B cell (primary cell): ENCODE data around the gene C1QBP. TPM values are rescaled to one million over a fixed set of nuclear protein-coding genes. Genes with fewer than 3 reads are reported as not detected.

ENCODE experiments used
- ATAC-seq: fragments of 200-7000 bp; cut with Tn5 transposase; one replicate; pipeline ENCODE4 v1.10.0; 2021; ENCODE audit warnings: low read depth, mild to moderate bottlenecking, moderate number of reproducible peaks, moderate library complexity
- CTCF ChIA-PET: fragments of 350-600 bp; sonication (Branson Sonifier 250); formaldehyde crosslinking; loops from one replicate; lab custom pipeline; 2021; ENCODE audit warnings: antibody characterized with exemption, inconsistent platforms; lab: Charles Lee
- POLR2A ChIA-PET: fragments of 350-600 bp; sonication (Branson Sonifier 250); formaldehyde crosslinking; loops from one replicate; lab custom pipeline; 2021; ENCODE audit warnings: antibody characterized with exemption; lab: Charles Lee
- DNase-seq: peaks from one replicate; pipeline ENCODE4 v3.0.0; 2013
- H2AFZ ChIP-seq: 2 replicates; pipeline ENCODE4 v1.6.1; 2012; ENCODE audit warnings: mild to moderate bottlenecking, low read depth, low read length; ENCODE audit not compliant: insufficient read depth, poor library complexity, severe bottlenecking
- H3K27ac ChIP-seq, 2 donors: 1 replicate in 1 of 2; 2 replicates in 1 of 2; pipeline ENCODE4 v1.5.1; 2012 to 2013; ENCODE audit warnings: low read length in 2 of 2, mild to moderate bottlenecking in 2 of 2, moderate library complexity in 1 of 2
- H3K27me3 ChIP-seq, 4 experiments: fragments of 200-600 bp in 1 of 4; sonication (generic) in 1 of 4; replicated peaks in 1 of 4; 1 replicate in 2 of 4; 2 replicates in 2 of 4; pipeline versions ENCODE4 v1.6.1 to v1.7.0; 2013 to 2016; ENCODE audit warnings: low read length in 3 of 4, mild to moderate bottlenecking in 2 of 4, mixed read lengths in 1 of 4, moderate library complexity in 1 of 4; ENCODE audit not compliant: insufficient read depth in 4 of 4, control insufficient read depth in 3 of 4; ENCODE audit errors: control extremely low read depth in 1 of 4
- H3K36me3 ChIP-seq, 2 experiments: replicated peaks in 1 of 2; 1 replicate in 1 of 2; 2 replicates in 1 of 2; pipeline versions ENCODE4 v1.6.1 to v1.7.1; 2013; ENCODE audit warnings: low read length in 1 of 2; ENCODE audit not compliant: insufficient read depth in 2 of 2, control insufficient read depth in 1 of 2; ENCODE audit errors: control extremely low read depth in 1 of 2, extremely low read depth in 1 of 2
- H3K4me1 ChIP-seq, 2 donors: fragments of 200-600 bp in 1 of 2; sonication (generic) in 1 of 2; 1 replicate in 1 of 2; 2 replicates in 1 of 2; pipeline versions ENCODE4 v1.5.1 to v1.6.1; 2013 to 2017; ENCODE audit warnings: low read length in 2 of 2; ENCODE audit not compliant: control insufficient read depth in 2 of 2, insufficient read depth in 2 of 2
- H3K4me2 ChIP-seq: replicated peaks from 2 replicates; pipeline ENCODE3; 2012; ENCODE audit warnings: mild to moderate bottlenecking, low read depth, low read length; ENCODE audit not compliant: poor library complexity, severe bottlenecking
- H3K4me3 ChIP-seq, 5 experiments: fragments of 200-600 bp in 1 of 5; sonication (generic) in 1 of 5; 1 replicate in 3 of 5; 2 replicates in 2 of 5; pipeline versions ENCODE4 v1.5.1 to v1.7.0; 2011 to 2016; ENCODE audit warnings: low read length in 4 of 5, mild to moderate bottlenecking in 4 of 5, low read depth in 2 of 5, control low read depth in 1 of 5, moderate library complexity in 1 of 5; ENCODE audit not compliant: insufficient read depth in 1 of 5; ENCODE audit errors: control extremely low read depth in 1 of 5, extremely low read depth in 1 of 5
- H3K79me2 ChIP-seq: fragments of 200-600 bp; sonication (generic); one replicate; pipeline ENCODE4 v1.6.0; 2016; ENCODE audit warnings: low read length; ENCODE audit not compliant: control insufficient read depth, insufficient read depth
- H3K9ac ChIP-seq: fragments of 200-600 bp; sonication (generic); 2 replicates; pipeline ENCODE4 v1.6.1; 2017; ENCODE audit warnings: mild to moderate bottlenecking, low read length, moderate library complexity
- H3K9me3 ChIP-seq, 3 donors: one replicate each; pipeline versions ENCODE4 v1.6.1 to v1.7.1; 2013; ENCODE audit warnings: low read length in 2 of 3; ENCODE audit not compliant: control insufficient read depth in 2 of 3, insufficient read depth in 1 of 3; ENCODE audit errors: control extremely low read depth in 1 of 3
- H4K20me1 ChIP-seq: 2 replicates; pipeline ENCODE4 v1.6.0; 2012; ENCODE audit warnings: mild to moderate bottlenecking, low read length; ENCODE audit not compliant: insufficient read depth, control insufficient read depth, poor library complexity, severe bottlenecking
- H3K27ac Mint-ChIP-seq: one replicate; pipeline ENCODE4 v1.8.0; 2021; ENCODE audit warnings: mixed read lengths
- H3K27me3 Mint-ChIP-seq: one replicate; pipeline ENCODE4 v1.8.0; 2021; ENCODE audit warnings: mixed read lengths
- H3K4me1 Mint-ChIP-seq: one replicate; pipeline ENCODE4 v1.8.0; 2021; ENCODE audit warnings: mixed read lengths
- H3K4me3 Mint-ChIP-seq: one replicate; pipeline ENCODE4 v1.8.0; 2021; ENCODE audit warnings: mixed read lengths
- H3K9me3 Mint-ChIP-seq: one replicate; pipeline ENCODE4 v1.8.0; 2022; ENCODE audit warnings: mixed read lengths; ENCODE audit not compliant: insufficient read depth
- EZH2 ChIP-seq: IDR thresholded peaks from 2 replicates; pipeline ENCODE4 v1.6.1; 2012; ENCODE audit warnings: borderline replicate concordance, low read depth, mild to moderate bottlenecking, moderate library complexity, low read length; ENCODE audit not compliant: insufficient read depth, poor library complexity, severe bottlenecking
- WGBS: methylation state at CpG from one replicate; pipeline ENCODE4 v1.1.5; 2013; ENCODE audit warnings: missing lambda C conversion rate; ENCODE audit not compliant: insufficient coverage; 5-methylcytosine and 5-hydroxymethylcytosine counted together
- intact Hi-C: fragments of 100-400 bp; cut with micrococcal nuclease; formaldehyde crosslinking; loops from one replicate; pipeline ENCODE4 v1.10.0; 2022
- polyA plus RNA-seq: library from polyadenylated mRNA; depleted of rRNA; stranded (reverse); fragments of >200 nt; gene quantifications from 2 replicates; pipeline ENCODE4 v1.2.3, GENCODE V29; 2012
- total RNA-seq, 2 donors: library from RNA; stranded (reverse); fragments of 120-200 nt in 1 of 2; gene quantifications; 1 replicate in 1 of 2; 2 replicates in 1 of 2; pipeline versions ENCODE4 v1.2.3 to v1.2.4, GENCODE V29; 2013 to 2022
- TF ChIP-seq, protein P1 (sequence below): fragments of 200-600 bp; IDR thresholded peaks from one replicate; pipeline ENCODE4 v1.8.0; 2022; ENCODE audit warnings: antibody characterized with exemption, mild to moderate bottlenecking

C1QBP gene
- total and polyA plus RNA-seq, 2 donors (not counting 1 experiment from before 2014, with no cell fraction given): 60.3 to 62.2 TPM

- no peak overlapping the region for H3K27ac ChIP-seq
- no peak overlapping the region for H3K4me3 ChIP-seq
- CTCF ChIA-PET: no interaction called here
- H3K4me1 ChIP-seq: no peaks in the 10 kb centered on the region
- ATAC-seq (no peak), DNase-seq (no peak)
- POLR2A ChIA-PET: no interaction called here
- WGBS: 100% methylated on average over 4 of the region's 4 CpGs
- H3K9me3 ChIP-seq: peaks cover 0 to 1% (median 0%) of the 10 kb centered on the region in 3 donors
- Mint-ChIP-seq H3K4me3 (no peak overlapping the region), H3K4me1 (peaks cover 11% of the 10 kb centered on the region), H3K9me3 (no peaks in the 10 kb centered on the region), H3K27me3 (no peaks in the 10 kb centered on the region), H3K27ac (no peak overlapping the region)
- intact Hi-C loops: no loop called here
- H3K36me3 ChIP-seq: peaks cover 32 to 86% of the 10 kb centered on the region in 2 experiments
- no peaks in the 10 kb centered on the region for H3K27me3 ChIP-seq
- H3K79me2 ChIP-seq: peaks cover 43% of the 10 kb centered on the region
- TF ChIP-seq, protein P1, sequence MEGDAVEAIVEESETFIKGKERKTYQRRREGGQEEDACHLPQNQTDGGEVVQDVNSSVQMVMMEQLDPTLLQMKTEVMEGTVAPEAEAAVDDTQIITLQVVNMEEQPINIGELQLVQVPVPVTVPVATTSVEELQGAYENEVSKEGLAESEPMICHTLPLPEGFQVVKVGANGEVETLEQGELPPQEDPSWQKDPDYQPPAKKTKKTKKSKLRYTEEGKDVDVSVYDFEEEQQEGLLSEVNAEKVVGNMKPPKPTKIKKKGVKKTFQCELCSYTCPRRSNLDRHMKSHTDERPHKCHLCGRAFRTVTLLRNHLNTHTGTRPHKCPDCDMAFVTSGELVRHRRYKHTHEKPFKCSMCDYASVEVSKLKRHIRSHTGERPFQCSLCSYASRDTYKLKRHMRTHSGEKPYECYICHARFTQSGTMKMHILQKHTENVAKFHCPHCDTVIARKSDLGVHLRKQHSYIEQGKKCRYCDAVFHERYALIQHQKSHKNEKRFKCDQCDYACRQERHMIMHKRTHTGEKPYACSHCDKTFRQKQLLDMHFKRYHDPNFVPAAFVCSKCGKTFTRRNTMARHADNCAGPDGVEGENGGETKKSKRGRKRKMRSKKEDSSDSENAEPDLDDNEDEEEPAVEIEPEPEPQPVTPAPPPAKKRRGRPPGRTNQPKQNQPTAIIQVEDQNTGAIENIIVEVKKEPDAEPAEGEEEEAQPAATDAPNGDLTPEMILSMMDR: no peak
- no peak for TF ChIP-seq EZH2
- H2AFZ ChIP-seq: no peak overlapping the region
- no peak overlapping the region for H3K4me2 ChIP-seq
- H4K20me1 ChIP-seq: peaks cover 33% of the 10 kb centered on the region
- H3K9ac ChIP-seq: no peak overlapping the region
These were observed 40.0 kb upstream of the C1QBP start for GRCh38 chr17:5478992-5479391.

- CTCF ChIA-PET: interaction anchor here (1.3 kb wide), 1 partner anchor 11 kb away, joined by 4 read pairs; no protein-coding TSS in a partner anchor
- no peaks in the 10 kb centered on the region for H3K27me3 Mint-ChIP-seq
- DNase-seq: no peak
These were observed 35.0 kb upstream of the C1QBP start for GRCh38 chr17:5473906-5474305.

More at GRCh38 chr17:5473906-5474305, 35.0 kb upstream of the C1QBP start:
- intact Hi-C loops: no loop called here
- no peaks in the 10 kb centered on the region for H3K27me3 ChIP-seq
- ATAC-seq: no peak
- H3K36me3 ChIP-seq: peaks cover 23 to 50% of the 10 kb centered on the region in 2 experiments
- POLR2A ChIA-PET: no interaction called here
- 100% methylated on average over 1 of the region's 2 CpGs for WGBS
- H4K20me1 ChIP-seq: peaks cover 15% of the 10 kb centered on the region
- peaks cover 0 to 4% of the 10 kb centered on the region in 2 donors for H3K4me1 ChIP-seq
- peaks cover 0 to 1% (median 0%) of the 10 kb centered on the region in 3 donors for H3K9me3 ChIP-seq
- H2AFZ ChIP-seq: no peak overlapping the region
- H3K9ac ChIP-seq: no peak overlapping the region
- peaks cover 8% of the 10 kb centered on the region for H3K4me1 Mint-ChIP-seq
- no peak overlapping the region for H3K4me3 ChIP-seq
- no peak overlapping the region for H3K4me2 ChIP-seq
- no peak overlapping the region for H3K27ac ChIP-seq
- no peak overlapping the region for H3K27ac Mint-ChIP-seq
- H3K79me2 ChIP-seq: peaks cover 22% of the 10 kb centered on the region
- no peak overlapping the region for H3K4me3 Mint-ChIP-seq
- TF ChIP-seq, protein P1: no peak
- TF ChIP-seq EZH2: no peak
- no peaks in the 10 kb centered on the region for H3K9me3 Mint-ChIP-seq
